HG02885 (cell line): ENCODE data around the gene TRIP13.

ENCODE experiments used
- ATAC-seq: cut with Tn5 transposase; IDR thresholded peaks from one replicate; pipeline ENCODE4 v1.9.1; 2021; ENCODE audit warnings: mild to moderate bottlenecking; ENCODE audit not compliant: unreplicated experiment, poor library complexity

TRIP13 gene

GRCh38 chr5:854217-854616, 38.5 kb upstream of the TRIP13 start:
- ATAC-seq, result no peak

DNA sequence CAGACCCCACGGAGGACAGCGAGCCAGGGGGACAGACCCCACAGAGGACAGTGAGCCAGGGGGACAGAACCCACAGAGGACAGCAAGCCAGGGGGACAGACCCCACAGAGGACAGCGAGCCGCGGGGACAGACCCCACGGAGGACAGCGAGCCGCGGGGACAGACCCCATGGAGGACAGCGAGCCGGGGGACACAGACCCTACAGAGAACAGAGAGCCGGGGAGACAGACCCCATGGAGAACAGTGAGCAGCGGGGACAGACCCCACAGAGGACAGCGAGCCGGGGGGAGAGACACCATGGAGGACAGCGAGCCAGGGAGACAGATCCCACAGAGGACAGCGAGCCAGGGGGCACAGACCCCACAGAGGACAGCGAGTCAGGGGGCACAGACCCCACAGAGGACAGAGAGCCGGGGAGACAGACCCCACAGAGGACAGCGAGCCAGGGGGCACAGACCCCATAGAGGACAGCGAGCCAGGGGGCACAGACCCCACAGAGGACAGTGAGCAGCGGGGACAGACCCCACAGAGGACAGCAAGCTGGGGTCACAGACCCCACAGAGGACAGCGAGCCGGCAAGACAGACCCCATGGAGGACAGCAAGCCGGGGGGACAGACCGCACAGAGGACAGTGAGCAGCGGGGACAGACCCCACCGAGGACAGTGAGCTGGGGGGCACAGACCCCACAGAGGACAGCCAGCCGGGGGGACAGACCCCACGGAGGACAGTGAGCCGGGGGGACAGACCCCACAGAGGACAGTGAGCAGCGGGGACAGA, 37.5 kb upstream of the TRIP13 start:
- ATAC-seq, result no peak

DNA sequence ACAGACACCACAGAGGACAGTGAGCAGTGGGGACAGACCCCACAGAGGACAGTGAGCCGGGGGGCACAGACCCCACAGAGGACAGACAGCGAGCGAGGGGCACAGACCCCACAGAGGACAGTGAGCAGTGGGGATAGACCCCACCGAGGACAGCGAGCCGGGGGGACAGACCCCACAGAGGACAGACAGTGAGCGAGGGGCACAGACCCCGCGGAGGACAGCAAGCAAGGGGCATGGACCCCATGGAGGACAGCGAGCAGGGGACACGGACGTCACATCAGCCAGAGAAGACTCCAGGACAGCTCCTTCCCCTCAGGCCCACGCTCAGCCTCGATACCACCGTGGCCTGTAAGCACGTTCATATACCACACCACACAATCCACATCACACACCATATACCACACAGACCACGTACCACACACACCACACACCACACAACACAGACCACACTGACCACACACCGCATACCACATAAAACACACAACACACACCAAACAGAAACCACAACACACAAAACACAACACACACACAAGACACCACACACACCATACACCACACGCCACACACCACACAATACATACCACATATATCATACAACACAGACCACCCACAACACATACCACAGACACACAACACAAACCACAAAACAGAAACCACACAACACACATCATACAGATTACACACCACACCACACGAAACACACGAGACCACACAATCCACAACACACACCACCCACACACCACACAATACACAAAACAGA, 36.7 kb upstream of the TRIP13 start:
- no peak for ATAC-seq

DNA sequence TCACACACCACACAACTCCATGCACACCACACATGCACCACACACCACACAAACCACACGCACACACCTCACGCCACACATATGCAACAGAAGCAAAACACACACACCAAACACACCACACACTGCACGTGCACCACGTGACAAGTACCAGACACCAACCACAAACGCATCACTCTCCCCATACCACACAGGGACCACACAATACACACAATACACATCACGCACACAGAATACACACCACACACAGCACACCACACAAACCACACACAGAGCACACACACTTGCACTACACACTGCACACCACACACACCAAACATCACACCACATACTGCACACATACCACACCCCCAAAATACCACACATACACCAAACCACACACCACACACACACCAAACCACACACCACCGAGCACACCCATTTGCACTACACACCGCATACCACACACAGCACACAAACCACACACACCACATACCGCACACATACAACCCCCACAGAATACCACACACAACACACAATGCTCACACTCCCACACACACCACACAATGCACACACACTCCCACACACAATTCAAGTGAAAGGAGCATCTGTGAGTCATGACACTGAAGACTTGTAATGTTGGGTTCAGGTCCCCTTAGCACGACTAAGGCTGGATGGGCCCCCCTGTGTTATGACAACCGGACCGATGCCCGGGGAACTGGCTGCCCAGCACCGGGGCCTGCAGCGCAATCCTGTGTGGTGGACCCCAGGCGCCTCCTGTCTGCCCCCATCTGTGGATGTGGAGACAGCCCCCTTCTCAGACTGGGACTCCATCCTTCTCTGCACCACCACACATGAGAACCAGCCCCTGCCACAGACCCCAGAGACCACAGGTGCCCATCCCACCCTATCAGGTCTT, 35.9 kb upstream of the TRIP13 start:
- ATAC-seq, result no peak

DNA sequence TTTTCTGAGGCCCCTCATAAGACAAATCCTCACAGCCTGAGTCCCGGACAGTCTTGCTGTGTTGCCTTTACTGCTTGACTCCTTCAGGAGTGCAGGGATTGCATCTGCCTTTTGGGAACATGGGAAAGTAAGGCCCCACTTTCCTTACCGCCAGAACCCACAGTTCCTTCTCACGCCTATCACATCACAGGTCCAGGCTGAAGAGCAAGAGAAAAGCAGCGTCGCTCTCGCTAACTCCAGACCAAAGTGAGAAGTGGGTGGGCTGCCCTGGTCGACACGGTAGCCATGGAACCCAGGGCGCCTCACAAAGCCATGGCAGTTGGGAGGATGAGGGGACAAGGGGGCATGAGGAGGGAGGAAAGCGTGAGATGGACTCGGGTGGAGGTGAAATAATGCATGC, 34.0 kb upstream of the TRIP13 start:
- ATAC-seq, result no peak

- ATAC-seq, result no peak
Observed at GRCh38 chr5:859391-859790, 33.3 kb upstream of the TRIP13 start.

- no peak for ATAC-seq
Observed at GRCh38 chr5:859798-860296, 32.8 kb upstream of the TRIP13 start.

- ATAC-seq, result no peak
Observed at GRCh38 chr5:860506-861150, 32.1 kb upstream of the TRIP13 start.

- no peak for ATAC-seq
Observed at GRCh38 chr5:861442-862366, 31.0 kb upstream of the TRIP13 start.

- ATAC-seq, result no peak
Observed at GRCh38 chr5:862367-863243, 30.1 kb upstream of the TRIP13 start.

DNA sequence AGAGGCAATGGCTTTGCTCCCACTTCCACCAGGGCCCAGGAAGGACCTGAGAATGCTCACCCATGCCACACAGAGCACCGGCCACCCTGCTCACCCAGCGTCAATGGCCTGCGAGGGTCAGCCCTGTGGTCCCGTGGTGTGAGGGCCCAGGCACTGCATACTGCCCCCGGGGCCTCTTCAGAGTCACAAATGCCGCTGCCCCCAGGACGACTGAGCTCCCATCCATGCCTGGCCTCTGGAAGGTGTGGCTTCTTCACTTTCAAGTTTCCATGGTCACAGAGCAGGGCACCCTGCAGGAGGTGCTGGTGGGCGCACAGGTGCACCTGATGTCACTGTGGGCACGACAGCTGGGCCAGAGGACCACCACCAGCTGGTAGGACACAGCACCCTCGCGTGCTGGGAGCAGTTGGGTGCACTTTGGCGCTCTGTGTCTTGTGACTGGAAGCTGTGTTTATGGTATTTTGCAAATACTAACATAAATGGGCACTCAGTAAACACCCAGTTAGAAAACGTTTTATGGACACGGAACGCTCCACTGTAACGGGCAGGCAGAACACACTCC, 29.4 kb upstream of the TRIP13 start:
- no peak for ATAC-seq

DNA sequence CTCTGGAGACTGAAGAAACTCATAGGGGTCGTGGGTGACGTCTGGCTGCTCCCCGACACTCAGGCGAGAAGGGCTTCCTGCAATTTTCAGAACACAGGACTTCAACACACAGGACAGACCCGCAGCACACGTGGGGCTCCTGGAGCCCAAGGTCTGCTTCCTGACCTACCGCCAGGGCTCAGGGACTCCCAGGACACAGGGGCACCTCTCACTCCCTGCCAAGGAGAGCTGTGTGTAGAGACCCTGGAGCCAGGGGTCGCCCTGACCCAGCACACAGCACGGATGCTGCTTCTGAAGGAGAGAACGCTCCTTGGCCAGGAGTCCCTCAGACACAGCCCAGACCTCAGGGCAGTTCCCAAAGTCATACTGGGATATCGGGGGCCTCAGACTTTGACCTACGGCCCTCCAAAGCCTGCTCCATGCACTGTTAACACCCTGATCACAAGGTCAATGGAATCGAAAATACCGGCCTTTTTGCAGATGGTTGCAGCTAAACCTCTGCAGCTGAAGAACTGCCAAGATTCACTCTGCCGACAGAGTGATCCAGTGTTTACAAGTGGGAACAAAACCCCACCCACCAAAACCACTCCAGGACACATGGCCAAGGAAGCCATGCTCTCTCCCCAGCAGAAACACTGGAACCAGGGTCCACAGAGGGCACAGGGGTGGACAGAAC, 28.1 kb upstream of the TRIP13 start:
- ATAC-seq, result no peak

GRCh38 chr5:865168-865521, 27.5 kb upstream of the TRIP13 start:
- ATAC-seq, result no peak

GRCh38 chr5:865771-866170, 26.9 kb upstream of the TRIP13 start:
- ATAC-seq, result no peak

DNA sequence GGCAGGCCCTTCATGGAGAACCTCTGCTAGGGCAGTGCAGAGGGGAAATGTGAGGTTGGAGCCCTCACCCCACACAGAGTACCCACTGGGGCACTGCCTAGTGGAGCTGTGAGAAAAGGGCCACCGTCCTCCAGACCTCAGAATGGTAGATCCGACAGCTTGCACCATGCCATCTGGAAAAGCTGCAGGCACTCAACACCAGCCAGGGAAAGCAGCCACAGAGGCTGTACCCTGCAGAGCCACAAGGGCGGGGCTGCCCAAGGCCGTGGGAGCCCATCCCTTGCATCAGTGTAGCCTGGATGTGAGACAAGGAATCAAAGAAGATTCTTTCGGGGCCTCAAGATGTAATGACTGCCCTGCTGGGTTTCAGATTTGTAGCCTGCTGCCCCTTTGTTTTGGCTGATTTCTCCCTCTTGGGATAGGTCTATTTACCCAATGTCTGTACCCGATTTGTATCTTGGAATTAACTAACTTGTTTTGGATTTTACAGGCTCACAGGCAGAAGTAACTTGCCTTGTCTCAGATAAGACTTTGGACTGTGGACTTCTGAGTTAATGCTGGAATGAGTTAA, 25.3 kb upstream of the TRIP13 start:
- ATAC-seq, result no peak

- ATAC-seq, result no peak
Observed at GRCh38 chr5:868428-869135, 24.1 kb upstream of the TRIP13 start.
